Anterior cingulate cortex (tissue), 58 donors: ENCODE measurements around the gene PTGDR.

ENCODE experiments used
- DNase-seq, 58 donors: peaks; one replicate each; lab custom pipeline; 2025; lab: John Stamatoyannopoulos, UW

The PTGDR gene

DNA sequence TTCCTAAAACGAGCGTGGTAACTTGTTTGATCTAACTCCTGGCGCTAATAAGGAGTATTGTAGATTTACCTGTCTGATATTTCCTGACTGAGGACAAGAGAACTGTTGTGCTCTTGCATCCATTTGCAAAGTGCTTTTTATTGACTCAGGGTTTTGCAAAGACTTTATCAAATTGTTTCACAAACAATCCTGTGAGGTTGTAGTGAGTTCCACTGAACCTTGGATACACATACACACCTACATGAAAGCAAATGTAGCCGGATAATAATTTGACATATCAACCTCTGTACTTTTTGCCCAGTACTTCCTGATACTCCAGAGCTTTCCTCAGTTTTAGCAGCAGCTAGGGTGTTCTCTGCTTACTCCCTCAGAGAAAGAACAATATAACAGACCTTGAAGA, 39.9 kb downstream of the PTGDR start:
- no peak for DNase-seq

DNA sequence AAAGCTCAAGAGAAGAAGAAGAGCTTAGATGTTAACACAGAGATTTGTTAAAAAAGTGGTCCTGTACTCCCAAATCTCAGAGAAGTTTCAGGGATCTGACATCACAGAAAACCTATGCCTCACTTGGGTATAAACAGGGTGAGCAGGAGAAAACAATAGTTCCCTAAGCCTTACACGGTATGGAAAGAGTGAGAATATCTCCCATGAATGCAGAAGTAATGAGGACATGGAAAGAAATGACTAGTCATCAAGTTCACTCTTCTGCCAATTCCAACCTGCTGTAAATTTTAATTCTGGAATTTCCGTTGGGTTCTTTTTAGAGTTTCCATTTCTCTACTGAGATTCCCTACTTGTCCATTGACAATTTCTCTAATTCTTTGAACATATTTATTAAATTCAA, 40.4 kb downstream of the PTGDR start:
- DNase-seq = no peak

DNA sequence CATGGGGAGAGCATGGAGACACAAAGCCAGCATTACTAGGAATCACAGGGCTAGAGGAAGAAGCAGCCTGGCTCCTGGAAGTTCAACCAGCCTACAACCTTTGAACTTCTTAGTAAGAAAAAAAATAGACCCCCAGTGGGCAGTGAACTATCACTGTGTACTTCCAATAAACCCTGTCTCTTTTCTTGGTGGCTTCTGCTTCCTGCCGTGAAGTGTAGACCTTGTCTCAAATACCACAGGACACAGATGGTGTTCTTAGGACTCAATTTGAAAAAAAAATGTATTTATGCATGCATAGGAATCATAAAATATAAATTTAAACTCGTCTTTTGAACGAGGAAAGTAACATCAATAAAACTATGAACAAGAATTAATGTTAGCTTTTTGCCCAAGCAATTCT, 43.0 kb downstream of the PTGDR start:
- no peak for DNase-seq

DNA sequence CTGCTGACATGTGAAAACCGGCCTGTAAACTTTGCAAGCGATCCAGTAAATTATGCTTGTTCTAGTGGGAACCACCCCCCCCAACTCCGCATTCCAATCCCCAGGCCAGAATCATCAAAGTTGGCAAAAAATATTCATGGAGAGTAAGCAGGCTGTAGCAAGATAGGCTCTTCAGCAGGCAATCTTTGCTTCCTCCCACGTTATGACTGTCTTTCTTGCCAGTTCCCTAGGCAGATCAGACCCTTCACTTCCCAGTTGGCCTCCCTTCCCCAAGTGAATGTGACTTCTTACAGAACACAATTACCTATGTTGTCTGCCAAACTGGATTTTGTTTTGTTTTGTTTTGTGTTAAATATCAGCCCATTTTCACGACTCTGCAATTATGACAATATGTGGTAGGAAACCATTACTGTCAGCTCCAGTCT, 45.4 kb downstream of the PTGDR start:
- DNase-seq = no peak

DNA sequence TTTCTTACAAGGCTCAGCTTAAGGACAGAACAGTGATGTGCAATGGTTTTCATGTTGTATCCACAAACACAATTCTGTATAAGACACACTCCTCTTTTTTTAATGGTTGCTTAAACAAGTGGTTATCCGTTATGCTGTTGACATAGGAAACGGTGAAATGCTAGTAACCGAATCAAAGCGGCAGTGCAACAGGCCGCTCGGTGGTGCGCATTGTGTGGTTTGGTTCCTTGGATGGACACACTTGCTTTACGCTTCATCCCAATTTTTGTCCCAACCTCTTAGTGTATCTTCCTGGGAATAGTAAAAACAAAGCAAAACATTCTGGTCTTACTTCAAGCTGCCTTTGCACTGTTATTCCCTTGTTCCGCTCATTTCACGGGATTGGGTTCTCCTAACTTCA, 46.0 kb downstream of the PTGDR start:
- DNase-seq = no peak

DNA sequence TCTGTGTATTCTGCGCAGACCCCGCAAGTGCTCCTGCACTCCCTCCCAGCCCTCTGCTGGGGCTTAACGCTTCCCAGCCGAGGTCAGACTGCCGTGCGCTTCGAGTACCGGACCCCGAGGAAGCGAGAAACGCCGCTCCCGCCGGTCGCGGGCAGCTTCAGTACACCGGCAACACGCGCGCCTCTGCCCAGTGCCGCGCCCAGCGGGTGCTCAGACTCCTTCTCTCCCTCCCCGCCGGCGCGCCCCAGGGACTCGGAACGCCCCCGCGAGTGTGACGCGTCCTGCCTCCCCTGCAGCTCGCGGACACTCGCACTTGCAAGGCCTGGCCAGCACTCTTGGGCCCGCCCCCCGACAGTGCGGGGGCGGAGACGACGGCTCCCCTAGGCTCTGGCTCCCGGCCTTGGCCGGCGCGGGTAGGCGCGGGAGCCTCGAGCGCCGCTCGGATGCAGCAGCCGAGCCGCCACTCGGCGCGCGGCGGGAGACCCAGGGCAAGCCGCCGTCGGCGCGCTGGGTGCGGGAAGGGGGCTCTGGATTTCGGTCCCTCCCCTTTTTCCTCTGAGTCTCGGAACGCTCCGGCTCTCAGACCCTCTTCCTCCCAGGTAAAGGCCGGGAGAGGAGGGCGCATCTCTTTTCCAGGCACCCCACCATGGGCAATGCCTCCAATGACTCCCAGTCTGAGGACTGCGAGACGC, 46.6 kb downstream of the PTGDR start, which contains the start of gene PTGER2:
PTGER2 (plus strand) TSS at position 410 of the 692 bp plus-strand sequence; CDS start at position 647, 237 bp downstream.
- DNase-seq = peak in 13 of 58 donors; percentile 3 to 36 (median 12)

DNA sequence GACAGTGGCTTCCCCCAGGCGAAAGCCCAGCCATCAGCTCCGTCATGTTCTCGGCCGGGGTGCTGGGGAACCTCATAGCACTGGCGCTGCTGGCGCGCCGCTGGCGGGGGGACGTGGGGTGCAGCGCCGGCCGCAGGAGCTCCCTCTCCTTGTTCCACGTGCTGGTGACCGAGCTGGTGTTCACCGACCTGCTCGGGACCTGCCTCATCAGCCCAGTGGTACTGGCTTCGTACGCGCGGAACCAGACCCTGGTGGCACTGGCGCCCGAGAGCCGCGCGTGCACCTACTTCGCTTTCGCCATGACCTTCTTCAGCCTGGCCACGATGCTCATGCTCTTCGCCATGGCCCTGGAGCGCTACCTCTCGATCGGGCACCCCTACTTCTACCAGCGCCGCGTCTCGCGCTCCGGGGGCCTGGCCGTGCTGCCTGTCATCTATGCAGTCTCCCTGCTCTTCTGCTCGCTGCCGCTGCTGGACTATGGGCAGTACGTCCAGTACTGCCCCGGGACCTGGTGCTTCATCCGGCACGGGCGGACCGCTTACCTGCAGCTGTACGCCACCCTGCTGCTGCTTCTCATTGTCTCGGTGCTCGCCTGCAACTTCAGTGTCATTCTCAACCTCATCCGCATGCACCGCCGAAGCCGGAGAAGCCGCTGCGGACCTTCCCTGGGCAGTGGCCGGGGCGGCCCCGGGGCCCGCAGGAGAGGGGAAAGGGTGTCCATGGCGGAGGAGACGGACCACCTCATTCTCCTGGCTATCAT, 47.3 kb downstream of the PTGDR start:
- DNase-seq = peak in 1 of 58 donors; percentile 1

DNA sequence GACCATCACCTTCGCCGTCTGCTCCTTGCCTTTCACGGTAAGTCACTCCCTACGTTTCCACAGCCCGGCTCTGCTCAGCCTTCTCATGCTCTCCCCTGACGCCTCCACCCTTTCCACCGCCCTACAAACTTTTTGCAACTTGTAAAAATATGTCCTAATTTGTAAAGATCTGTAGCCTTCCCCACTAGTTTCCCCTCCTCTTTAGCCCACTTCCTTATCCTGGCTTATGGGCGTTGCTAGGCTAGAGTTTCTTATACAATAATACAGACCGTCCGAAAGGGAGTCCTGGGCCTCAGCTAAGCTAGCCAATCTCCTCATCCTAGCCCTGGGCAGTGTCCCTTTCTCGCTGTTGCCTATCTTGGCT, 47.8 kb downstream of the PTGDR start:
- no peak for DNase-seq

DNA sequence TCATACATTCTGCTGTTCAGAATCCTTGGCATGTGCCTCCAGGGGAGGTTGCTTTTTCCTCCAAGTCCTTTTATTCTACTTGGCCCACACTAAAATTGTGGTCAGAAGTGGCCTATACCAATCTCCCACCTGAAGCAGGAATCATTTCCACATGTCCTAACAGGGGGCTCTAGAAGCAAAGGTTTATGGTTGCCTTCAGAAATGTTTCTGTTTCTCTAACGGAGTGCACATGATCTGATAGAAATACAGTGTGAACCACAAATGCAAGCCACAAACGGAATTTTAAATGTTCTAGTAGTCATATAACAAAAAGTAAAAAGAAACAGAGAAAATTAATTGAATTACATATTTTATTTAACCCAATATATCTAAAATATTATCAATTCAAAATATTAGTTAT, 50.6 kb downstream of the PTGDR start:
- no peak for DNase-seq

DNA sequence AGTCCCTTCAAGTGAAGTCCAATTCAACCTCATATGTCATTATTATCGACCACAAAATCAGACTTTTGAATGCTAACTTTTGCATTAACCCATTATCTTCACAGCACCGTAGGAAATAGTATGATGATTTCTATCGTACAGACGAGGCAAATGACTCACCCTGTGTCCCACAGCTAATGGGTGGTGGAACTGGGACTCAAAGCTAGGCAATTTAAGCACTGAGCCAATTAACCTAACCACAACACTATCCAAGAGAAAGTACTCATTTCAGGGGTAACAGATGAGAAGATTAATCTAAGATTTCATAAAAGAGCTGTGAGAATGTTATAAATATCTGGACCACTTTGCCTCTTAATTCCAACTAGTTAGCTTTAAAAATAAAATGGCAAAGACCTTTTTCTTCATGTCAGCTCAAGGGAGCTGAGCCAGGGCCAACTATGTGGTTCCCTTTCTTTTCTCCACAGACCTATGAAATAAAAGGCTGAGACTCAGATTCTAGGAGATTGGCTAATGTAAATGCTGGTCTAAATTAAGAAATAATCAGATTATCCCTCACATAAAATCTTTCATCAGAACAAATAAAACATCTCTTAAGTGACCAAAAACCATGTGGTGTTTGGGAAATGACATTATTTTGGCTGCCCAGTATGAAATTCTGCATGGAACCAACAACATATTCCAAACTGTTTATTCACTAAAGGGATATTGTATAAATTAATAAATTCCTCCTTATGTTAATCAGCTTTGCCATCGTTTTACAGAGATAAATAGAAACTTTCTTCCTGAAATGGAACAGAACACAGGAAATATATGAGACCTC, 51.5 kb downstream of the PTGDR start:
- no peak for DNase-seq

DNA sequence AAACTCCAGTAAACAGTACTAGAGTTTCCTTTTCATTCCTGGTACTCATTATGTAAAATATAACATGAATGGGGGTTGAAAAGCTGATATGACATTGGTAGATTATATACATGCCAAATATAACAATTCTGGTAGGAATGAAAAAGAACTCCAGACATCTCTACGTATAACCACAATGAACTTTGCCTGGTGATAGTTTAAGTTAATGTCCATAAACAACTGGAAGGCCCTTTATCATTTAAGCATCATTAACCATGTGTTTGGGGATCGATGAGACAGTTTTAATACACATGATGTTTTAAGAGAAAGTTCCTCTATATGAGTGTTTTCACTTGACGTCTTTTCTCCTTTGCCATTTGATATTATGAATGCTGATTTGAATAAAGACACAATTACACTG, 52.4 kb downstream of the PTGDR start:
- DNase-seq = no peak

DNA sequence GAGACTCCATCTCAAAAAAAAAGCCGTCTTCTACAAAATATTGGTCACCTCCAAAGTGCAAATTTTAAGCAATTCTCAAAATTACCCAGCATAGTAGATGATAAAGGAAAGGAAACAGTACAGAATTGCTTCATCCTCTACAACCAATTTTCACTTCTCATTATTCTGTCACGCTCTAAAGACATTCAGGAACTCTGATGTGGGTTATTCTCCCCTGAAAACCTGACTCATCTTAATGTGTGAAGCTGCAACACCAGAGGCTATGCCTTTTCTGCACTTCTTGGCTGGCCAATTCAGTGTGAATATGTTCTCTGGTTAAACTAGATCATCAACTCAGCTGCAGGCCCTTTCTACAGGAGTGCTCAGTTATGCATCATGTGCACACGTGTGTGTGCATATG, 57.6 kb downstream of the PTGDR start:
- DNase-seq = no peak

DNA sequence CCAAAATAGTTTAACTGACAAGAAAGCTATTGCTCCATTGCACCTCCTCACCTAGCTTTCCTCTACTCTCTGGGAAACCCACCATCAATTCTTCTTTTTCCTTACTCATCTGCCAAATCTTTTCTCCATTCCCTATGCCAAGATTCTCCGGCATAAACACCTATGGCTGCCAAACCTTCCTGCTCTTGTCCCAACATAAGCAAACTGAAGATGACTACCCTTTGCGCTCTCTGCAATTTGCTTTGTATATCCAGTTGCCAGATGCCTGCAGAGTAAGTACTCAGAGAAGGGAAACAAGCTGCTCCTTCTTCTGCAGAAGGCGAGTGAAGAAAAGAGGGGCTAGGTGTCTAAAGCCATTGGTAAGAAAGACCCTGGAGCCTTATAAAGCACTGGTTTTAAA, 58.1 kb downstream of the PTGDR start:
- DNase-seq = no peak
